GM19328 (cell line): ENCODE results near the gene IFNA14.
A peak's percentile ranks its signal among the peaks of the same experiment; 100 is the strongest.
"Not testable (repeated sequence)": the region's sequence is repeated elsewhere in the genome, so short reads cannot be mapped to it uniquely, and the experiment has no call there.

Experiments used
- ATAC-seq: cut with Tn5 transposase; IDR thresholded peaks from one replicate; pipeline ENCODE4 v1.9.1; 2021; ENCODE audit warnings: mild to moderate bottlenecking, moderate library complexity; ENCODE audit not compliant: unreplicated experiment

IFNA14 gene

DNA sequence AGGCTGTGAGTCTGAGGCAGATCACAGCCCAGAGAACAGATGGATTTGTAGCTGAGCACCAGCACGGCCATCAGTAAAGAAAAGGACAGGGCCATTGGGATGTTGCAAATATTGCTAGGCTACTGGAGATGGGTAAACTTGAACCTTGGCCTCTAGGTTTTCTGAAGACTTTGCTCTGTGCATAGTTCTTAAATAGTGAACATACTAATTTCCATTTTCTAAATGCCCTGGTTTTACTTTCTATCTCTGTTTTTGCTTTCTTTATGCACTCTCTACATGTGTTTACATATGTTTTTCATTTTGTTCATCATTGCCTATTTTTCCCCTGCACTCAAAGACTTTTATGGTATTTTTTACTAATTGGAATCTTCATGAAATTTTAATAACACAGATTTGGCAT is 22.6 kb downstream of the IFNA14 start, which contains the start of gene IFNA16:
IFNA16 (minus strand) TSS at position 101 of the 400 bp plus-strand sequence; CDS start at position 95, 6 bp downstream.
- not testable (repeated sequence) for ATAC-seq

DNA sequence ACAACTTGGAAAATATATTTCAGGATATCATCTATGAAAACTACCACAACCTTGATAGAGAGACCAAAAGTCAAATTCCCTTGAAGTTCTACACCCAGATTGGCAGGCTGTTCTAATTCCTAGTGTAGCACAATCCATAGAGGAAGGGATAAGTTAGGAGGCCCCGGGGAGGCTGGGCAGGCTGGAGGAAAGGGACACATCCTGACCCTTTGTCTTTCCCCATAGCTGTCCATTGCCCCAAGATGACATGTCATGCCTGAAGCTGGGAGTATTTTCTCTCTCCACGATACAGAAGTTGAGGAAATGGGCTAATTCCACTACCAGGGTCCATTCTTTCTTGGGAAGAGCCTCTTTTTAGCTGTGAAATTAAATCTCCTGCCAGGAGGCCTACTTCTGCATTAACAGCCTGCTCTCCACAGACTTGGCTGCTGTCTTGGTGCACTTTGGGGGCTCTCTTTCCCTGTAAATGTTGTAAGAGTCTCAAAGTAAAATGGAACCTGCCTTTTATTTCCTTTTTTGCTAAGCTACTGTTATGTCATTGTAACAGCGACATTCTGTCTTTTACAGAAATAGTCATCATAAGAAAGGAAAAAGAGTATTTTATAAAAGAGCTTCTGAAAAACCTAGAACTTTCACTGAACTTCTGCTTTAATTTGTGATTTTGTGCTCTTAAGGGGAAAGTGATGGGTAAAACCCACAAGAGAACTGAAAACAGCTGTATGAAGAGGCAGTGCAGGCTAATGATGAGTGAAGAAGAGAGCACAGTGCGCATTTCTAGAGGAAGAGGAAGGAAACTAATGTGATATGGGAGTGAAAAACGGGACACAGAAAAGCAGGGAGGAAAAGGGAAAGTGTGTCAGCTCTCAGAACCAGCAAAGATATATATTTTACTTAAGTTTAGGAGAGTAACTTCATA is 26.1 kb downstream of the IFNA14 start:
- peak; percentile 59 for ATAC-seq

DNA sequence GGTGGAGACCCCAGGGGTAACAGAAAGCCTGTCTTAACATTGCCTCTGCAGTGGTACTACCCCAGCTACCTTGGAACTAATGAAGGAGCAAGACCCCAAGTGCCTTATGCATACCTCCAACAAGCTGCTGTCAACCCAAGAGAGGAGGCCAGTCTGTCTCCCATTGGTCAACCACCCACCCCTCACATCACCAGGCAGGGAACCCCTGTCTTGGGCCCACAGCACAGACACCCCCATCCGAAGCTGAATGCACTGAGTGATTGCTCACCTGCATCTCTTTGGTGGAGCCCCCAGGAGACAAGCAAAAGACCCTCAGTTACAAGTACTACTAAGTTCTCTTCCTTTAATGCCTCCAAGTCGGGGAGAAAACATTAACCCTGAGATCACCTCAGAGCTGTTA is 27.6 kb downstream of the IFNA14 start:
- not testable (repeated sequence) for ATAC-seq

DNA sequence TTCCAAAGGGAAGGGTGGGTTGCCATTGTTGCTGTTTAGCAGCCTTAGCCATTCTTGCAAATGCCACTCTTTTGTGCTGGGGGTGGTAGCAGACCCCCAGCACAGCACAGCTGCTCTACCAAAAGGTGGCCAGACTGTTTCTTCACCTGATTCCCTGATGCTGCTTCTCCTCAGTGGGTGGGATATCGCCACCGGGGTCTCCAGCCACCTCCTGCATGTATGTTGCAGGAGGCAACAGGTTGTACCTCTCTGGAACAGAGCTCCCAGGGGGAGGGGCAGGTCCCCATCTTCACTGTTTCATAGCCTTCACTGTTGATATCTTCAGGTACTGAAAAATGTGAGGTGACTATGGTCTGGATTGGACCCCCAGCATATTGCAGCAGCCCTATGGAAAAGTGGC is 29.0 kb downstream of the IFNA14 start:
- ATAC-seq, result not testable (repeated sequence)

DNA sequence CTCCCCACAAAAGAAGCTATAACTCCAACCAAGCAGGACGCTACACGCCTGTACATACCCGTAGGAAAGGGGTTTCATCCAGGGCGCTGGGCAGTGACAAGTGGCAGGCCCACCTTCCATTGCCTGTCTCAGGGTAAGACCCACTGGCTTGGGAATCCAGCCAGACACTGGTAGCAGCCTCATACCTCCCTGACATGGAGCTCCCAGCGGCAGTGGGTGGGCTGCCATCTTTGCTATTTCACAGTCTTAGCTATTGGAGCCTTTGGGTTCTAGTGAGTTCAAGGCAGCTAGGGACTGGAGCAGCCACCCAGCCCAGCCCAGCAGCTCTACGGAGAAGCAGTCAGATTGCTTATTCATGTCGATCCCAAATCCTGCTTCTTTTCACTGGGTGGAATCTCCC is 29.5 kb downstream of the IFNA14 start:
- no peak for ATAC-seq

DNA sequence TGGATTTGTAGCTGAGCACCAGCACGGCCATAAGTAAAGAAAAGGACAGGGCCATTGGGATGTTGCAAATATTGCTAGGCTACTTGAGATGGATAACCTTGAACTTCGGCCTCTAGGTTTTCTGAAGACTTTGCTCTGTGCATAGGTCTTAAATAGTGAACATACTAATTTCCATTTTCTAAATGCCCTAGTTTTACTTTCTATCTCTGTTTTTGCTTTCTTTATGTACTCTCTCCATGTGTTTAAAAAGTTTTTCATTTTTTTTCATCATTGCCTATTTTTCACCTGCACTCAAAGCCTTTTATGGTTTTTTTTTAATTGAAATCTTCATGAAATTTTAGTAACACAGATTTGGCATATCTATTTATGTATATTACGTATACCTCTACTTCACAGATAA is 32.8 kb downstream of the IFNA14 start, which contains the start of gene IFNA10:
IFNA10 (minus strand) TSS at position 101 of the 400 bp plus-strand sequence; CDS start at position 55, 46 bp downstream.
- not testable (repeated sequence) for ATAC-seq

DNA sequence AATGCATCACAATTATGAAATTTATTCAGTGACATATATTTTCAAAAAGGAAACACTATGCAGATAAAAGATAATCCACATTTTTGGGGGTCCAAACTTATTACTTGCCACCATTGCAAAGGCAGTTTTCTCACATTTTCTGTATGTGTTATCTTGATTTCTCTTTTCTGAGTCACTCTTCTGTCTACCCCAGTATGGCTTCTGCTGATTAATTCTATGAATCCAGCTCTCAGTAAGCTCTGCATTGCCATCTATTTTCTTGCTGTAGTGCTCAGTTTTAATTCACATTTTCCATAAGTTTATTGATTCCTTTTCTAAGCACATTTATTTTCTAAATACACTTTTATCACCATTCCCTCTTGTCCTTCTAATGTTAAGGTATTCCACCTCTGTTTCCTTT is 34.6 kb downstream of the IFNA14 start:
- no peak for ATAC-seq

DNA sequence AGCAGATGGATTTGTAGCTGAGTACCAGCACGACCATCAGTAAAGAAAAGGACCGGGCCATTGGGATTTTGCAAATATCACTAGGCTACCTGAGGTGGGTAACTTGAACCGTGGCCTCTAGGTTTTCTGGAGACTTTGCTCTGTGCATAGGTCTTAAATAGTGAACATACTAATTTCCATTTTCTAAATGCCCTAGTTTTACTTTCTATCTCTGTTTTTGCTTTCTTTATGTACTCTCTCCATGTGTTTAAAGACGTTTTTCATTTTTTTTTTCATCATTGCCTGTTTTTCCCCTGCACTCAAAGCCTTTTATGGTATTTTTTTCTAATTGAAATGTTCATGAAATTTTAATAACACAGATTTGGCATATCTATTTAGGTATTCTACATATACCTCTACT is 37.7 kb downstream of the IFNA14 start, which contains the start of gene IFNA7:
IFNA7 (minus strand) TSS at position 101 of the 400 bp plus-strand sequence; CDS start at position 61, 40 bp downstream.
- ATAC-seq, result not testable (repeated sequence)

DNA sequence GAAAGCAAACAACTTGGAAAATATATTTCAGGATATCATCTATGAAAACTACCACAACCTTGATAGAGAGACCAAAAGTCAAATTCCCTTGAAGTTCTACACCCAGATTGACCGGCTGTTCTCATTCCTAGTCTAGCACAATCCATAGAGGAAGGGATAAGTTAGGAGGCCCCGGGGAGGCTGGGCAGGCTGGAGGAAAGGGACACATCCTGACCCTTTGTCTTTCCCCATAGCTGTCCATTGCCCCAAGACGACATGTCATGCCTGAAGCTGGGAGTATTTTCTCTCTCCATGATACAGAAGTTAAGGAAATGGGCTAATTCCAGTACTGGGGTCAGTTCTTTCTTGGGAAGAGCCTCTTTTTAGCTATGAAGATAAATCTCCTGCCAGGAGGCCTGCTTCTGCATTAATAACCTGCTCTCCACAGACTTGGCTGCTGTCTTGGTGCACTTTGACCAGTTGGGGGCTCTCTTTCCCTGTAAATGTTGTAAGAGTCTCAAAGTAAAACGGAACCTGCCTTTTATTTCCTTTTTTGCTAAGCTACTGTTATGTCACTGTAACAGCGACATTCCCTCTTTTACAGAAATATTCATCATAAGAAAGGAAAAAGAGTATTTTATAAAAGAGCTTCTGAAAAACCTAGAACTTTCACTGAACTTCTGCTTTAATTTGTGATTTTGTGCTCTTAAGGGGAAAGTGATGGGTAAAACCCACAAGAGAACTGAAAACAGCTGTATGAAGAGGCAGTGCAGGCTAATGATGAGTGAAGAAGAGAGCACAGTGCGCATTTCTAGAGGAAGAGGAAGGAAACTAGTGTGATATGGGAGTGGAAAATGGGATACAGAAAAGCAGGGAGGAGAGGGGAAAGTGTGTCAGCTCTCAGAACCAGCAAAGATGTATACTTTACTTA is 44.7 kb downstream of the IFNA14 start:
- ATAC-seq, result peak; percentile 95
